ENCODE data around the gene RCN2. TPM values are rescaled to one million over a fixed set of nuclear protein-coding genes. Genes with fewer than 3 reads are reported as not detected.
"Not testable (repeated sequence)": the region's sequence is repeated elsewhere in the genome, so short reads cannot be mapped to it uniquely, and the experiment has no call there.

Gene RCN2
- total and polyA plus RNA-seq, 2 of the 13 experiments (the other 11 are each of a cell fraction or from before 2014, with no cell fraction given): 84.4 to 89.0 TPM

DNA sequence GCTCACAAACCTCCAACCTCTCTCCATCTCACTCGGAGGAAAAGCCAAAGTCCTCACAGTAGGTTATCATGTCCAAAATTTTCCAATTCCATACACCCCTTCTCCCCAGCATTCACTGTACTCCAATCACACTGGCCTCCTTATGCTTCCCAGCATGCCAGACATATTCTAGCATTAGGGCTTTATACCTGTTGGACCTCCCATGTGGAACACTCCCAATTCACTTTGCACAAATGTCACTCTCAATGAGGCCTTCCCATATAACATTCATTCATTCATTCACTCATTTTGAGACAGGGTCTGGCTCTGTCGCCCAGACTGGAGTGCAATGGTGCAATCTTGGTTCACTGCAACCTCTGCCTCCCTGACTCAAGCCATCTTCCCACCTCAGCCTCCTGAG, 46.3 kb upstream of the RCN2 start (continued):
- TF ChIP-seq SNAPC4 (CRISPR knock-in tag; IDR thresholded peaks at IDR 0.05) (no peak), SAFB2 (CRISPR knock-in tag; IDR thresholded peaks at IDR 0.05; ENCODE audit: borderline replicate concordance, low read depth) (no peak), ZNF570 (CRISPR knock-in tag; IDR thresholded peaks at IDR 0.05; ENCODE audit: borderline replicate concordance) (no peak), ZNF562 (CRISPR knock-in tag; IDR thresholded peaks at IDR 0.05; ENCODE audit: borderline replicate concordance) (no peak)

GRCh38 chr15:76887280-76888141, 44.0 kb upstream of the RCN2 start:
- CTCF ChIA-PET (ENCODE audit: low intra/inter-chr PET ratio, low total read pairs); BruUV-seq (replicated peaks); H3K79me2 ChIP-seq (ENCODE audit: insufficient read depth, low read length); H3K36me3 ChIP-seq (replicated peaks in 1 of 2; ENCODE audit: control insufficient read depth in 1 of 2, insufficient read depth in 2 of 2, low read length in 2 of 2); H3K27me3 ChIP-seq (ENCODE audit: control insufficient read depth in 1 of 2, insufficient read depth in 2 of 2, low read length in 2 of 2); H3K9me3 ChIP-seq (ENCODE audit: low read length); H2AFZ ChIP-seq (ENCODE audit: low read length); H4K20me1 ChIP-seq (ENCODE audit: insufficient read depth, low read length); in situ Hi-C loops (cut with HindIII; ENCODE audit: extremely low pct_ligation_motif_present, low pct_unique_long_range_greater_than_20kb); TF ChIP-seq NR2F6 (CRISPR knock-in tag; IDR thresholded peaks at IDR 0.05): not testable (repeated sequence)
- ATAC-seq (peak; percentile 99), FAIRE-seq (peak; percentile 15), DNase-seq (ENCODE audit: low spot score) (peak; percentile 71)
- POLR2A ChIA-PET: interaction anchor here (0.8 to 1.7 kb wide), 5 partner anchors 14 to 551 kb away, joined by 3 to 7 read pairs (median 4); partner anchors contain the start of genes ISL2, RCN2 and SCAPER
- Histone ChIP-seq H3K27ac (ENCODE audit: extremely low read length, insufficient read depth, low read length) (peak overlapping the region; percentile 24), H3K4me2 (ENCODE audit: low read depth, low read length) (peak overlapping the region; percentile 70), H3K4me3 (replicated peaks in 1 of 3; ENCODE audit: insufficient read depth in 1 of 3, low read depth in 2 of 3, low read length in 3 of 3) (peak overlapping the region; percentile 34 to 52 (median 47); a peak in 5 of 6 replicates), H3K4me1 (ENCODE audit: insufficient read depth, low read length) (peaks cover 17% of the 10 kb centered on the region), H3K9ac (ENCODE audit: insufficient read depth, low read depth, low read length) (peak overlapping the region; percentile 1; the same call in 1 of the 2 replicates)
- 30% methylated on average over 2 of the region's 14 CpGs for WGBS (ENCODE audit: low lambda C conversion rate)
- intact Hi-C loops (cut with micrococcal nuclease; ENCODE audit: unreplicated experiment): loop anchor here (5.0 kb wide), 1 partner anchor 50 kb away; no protein-coding TSS in a partner anchor
- TF ChIP-seq ZNF205 (CRISPR knock-in tag; IDR thresholded peaks at IDR 0.05): 0 out of 2 replicates have a peak, but pooled peaks have one; percentile 69
- TF ChIP-seq FOXP4 (CRISPR knock-in tag; IDR thresholded peaks at IDR 0.05): peak; percentile 38; the same call in 1 of the 2 replicates
- peak; percentile 41; the same call in 1 of the 2 replicates for TF ChIP-seq ZFY (CRISPR knock-in tag; IDR thresholded peaks at IDR 0.05)
- TF ChIP-seq GATAD2A (CRISPR knock-in tag; IDR thresholded peaks at IDR 0.05): 0 out of 2 replicates have a peak, but pooled peaks have one; percentile 18
- TF ChIP-seq HOXA3 (CRISPR knock-in tag; IDR thresholded peaks at IDR 0.05): peak; percentile 16; the same call in 1 of the 2 replicates
- TF ChIP-seq PATZ1 (CRISPR knock-in tag; IDR thresholded peaks at IDR 0.05): peak; percentile 71
- TF ChIP-seq KDM2A (CRISPR knock-in tag; IDR thresholded peaks at IDR 0.05; ENCODE audit: borderline replicate concordance, low read depth): peak; percentile 26; the same call in 1 of the 2 replicates
- TF ChIP-seq NR2F6 (IDR thresholded peaks at IDR 0.05): peak; percentile 39; the same call in 1 of the 2 replicates
